GM20431 (cell line): Measurements from ENCODE around the gene JOSD2.
"Not testable (repeated sequence)": the region's sequence is repeated elsewhere in the genome, so short reads cannot be mapped to it uniquely, and the experiment has no call there.

Experiments used
- in situ Hi-C: fragments of 300-500 bp; cut with MseI, MboI; formaldehyde crosslinking; loops from one replicate; pipeline ENCODE4 v1.15.0; 2020; ENCODE audit warnings: low sequenced_read_pairs; ENCODE audit not compliant: unreplicated experiment

JOSD2 gene

DNA sequence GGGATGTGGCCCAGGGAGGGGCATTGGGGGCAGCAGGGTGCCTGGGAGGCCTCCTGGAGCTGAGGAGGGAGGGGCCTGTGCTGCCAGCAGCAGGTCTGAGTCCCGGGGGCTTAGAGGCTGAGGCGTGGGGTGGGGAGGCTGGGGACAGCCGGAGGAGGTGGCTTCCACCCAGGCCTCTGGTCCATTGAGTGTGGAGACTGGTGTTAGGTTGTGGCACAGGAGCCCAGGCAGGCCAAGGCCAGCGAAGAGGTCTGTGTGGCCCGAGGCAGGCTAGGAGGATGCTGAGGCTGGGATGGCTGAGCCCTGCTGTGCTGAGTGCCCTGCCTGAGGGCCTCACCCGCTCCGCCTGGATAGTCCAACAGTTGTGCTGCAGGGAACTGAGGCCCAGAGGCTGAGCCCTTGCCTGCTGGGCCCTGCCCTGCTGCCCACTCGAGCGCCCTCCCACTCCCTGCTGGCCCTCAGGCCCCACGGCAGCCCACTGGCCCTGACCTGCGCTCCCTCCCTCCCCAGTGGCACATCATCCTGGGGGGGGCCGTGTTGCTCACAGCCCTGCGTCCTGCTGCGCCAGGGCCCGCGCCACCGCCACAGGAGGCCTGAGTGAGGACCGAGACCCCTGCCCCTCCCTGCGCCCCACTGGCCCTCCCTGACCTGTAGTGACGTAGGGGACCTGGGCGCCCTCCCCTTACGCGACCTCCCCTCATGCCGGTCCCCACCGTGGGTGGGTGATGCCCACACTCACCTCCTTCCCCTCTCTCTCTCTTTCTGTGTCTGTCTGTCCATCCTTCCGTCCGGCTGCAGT lies 29.4 kb downstream of the JOSD2 start:
- in situ Hi-C loops = no loop called here

- in situ Hi-C loops = no loop called here
Observed at GRCh38 chr19:50480281-50481111, 30.5 kb downstream of the JOSD2 start.

- in situ Hi-C loops = no loop called here
Observed at GRCh38 chr19:50479761-50480251, 31.2 kb downstream of the JOSD2 start.

GRCh38 chr19:50478901-50479715 lies 31.9 kb downstream of the JOSD2 start:
- in situ Hi-C loops = no loop called here

- in situ Hi-C loops = no loop called here
Observed at GRCh38 chr19:50477751-50478515, 33.1 kb downstream of the JOSD2 start.

DNA sequence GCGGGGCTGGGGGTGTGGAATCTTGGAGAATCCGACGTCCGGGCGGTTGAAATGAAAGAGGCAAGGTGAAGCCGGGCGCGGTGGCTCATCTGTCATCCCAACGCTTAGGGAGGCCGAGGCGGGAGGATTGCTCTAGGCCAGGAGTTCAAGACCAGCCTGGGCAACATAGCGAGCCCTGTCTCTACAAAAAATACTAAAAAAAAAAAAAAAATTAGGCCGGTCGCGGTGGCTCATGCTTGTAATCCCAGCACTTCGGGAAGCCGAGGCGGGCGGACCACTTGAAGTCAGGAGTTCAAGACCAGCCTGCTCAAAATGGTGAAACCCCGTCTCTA lies 34.1 kb downstream of the JOSD2 start:
- in situ Hi-C loops = no loop called here

- in situ Hi-C loops = no loop called here
Observed at GRCh38 chr19:50476224-50476906, 34.6 kb downstream of the JOSD2 start, which contains the start of the genes EMC10 and GARIN5A. Gene EMC10 (plus strand): TSS chr19:50476507. CDS start chr19:50476545, 38 bp downstream. Gene GARIN5A (minus strand): TSS chr19:50476848. CDS start chr19:50476388, 460 bp downstream.

- in situ Hi-C loops = no loop called here
Observed at GRCh38 chr19:50475736-50476223, 35.2 kb downstream of the JOSD2 start.

- in situ Hi-C loops = no loop called here
Observed at GRCh38 chr19:50475101-50475568, 35.9 kb downstream of the JOSD2 start.

DNA sequence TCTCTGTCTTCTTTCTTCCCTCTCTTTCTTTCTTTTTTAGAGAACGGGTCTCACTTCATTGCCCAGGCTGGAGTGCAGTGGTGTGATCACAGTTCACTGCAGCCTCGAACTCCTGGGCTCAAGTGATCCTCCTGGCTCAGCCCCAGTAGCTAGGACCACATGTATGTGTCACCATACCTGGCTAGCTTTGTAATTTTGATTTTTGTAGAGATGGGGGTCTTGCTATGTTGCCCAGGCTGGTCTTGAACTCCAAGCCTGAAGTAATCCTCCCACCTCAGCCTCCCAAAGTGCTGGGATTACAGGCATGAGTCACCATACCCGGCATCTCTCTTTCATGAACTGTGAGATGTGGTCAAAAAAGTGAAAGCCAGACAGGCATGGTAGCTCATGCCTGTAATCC lies 37.7 kb downstream of the JOSD2 start:
- in situ Hi-C loops = not testable (repeated sequence)

DNA sequence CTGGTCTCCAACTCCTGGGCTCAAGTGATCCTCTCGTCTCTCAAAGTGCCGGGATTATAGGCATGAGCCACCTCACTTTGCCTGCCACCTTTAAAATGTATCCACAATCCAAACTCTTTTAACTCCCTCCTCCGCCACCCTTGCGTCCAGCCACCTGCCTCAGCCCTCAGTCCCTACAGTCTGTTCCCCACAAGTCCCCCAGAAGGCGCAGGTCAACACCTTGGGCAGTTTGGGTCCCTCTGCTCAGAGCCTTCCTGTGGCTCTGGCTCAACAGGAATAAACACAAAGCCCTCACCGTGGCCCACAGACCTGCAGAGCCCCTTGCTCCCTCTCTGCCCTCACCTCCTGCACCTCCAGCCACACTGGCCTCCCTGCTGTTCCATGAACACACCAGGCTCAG lies 42.2 kb downstream of the JOSD2 start:
- in situ Hi-C loops = loop anchor here (10.0 kb wide), 1 partner anchor 94 kb away; the partner anchor contains the start of gene NR1H2

DNA sequence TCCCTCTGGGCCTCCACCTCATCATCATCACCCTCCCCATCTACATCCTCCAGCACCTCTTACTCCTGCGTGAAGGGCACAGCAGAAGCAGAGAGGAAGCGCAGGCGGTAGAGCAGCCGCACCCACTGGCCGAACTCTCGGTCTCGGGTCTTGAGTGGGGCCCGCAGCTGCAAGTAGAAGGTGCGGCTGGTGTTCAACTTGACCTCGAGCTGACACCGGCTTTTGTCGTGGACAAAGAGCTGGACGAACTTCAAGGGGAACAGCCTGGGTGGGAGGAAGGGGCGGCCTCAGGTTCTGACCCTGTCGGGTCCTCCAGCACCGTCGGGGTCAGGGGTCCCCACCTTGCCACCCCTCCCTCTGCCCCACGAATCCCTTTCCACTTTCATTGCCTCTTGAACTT lies 43.4 kb downstream of the JOSD2 start:
- in situ Hi-C loops = loop anchor here (10.0 kb wide), 1 partner anchor 93 kb away; the partner anchor contains the start of gene NR1H2

DNA sequence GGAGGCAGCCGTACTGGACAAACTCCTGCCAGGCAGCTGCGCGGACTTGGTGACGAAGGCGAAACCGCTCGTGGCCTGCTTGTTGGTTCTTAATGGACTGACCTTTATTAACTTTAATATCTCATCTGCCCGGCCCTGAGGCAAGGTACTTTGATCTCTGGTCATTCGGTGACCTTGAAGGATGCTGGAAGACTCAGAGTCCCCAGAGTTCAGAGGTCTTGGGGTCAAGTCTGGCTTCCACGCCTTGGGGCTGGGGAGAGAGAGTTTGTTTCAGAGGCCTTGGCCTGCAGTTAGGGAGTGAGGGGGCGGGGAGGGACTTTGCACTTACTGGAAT lies 44.3 kb downstream of the JOSD2 start:
- in situ Hi-C loops = loop anchor here (10.0 kb wide), 1 partner anchor 92 kb away; the partner anchor contains the start of gene NR1H2

- in situ Hi-C loops = loop anchor here (10.0 kb wide), 1 partner anchor 91 kb away; the partner anchor contains the start of gene NR1H2
Observed at GRCh38 chr19:50465986-50466705, 44.8 kb downstream of the JOSD2 start.

- in situ Hi-C loops = loop anchor here (10.0 kb wide), 1 partner anchor 90 kb away; the partner anchor contains the start of gene NR1H2
Observed at GRCh38 chr19:50465000-50465399, 46.0 kb downstream of the JOSD2 start.

GRCh38 chr19:50464348-50464747 lies 46.6 kb downstream of the JOSD2 start:
- in situ Hi-C loops = loop anchor here (10.0 kb wide), 1 partner anchor 90 kb away; the partner anchor contains the start of gene NR1H2

GRCh38 chr19:50462970-50463369 lies 48.0 kb downstream of the JOSD2 start:
- in situ Hi-C loops = loop anchor here (10.0 kb wide), 1 partner anchor 88 kb away; the partner anchor contains the start of gene NR1H2
